Testis (tissue), 3 donors: ENCODE data around the gene SLC35G2. TPM values are rescaled to one million over a fixed set of nuclear protein-coding genes. Genes with fewer than 3 reads are reported as not detected.

Experiments used
- DNase-seq: peaks from one replicate; pipeline ENCODE4 v3.0.0-alpha.2; 2019
- H3K27ac ChIP-seq, 2 donors: fragments of 200-600 bp; sonication (generic); one replicate each; pipeline ENCODE4 v1.5.1; 2019
- H3K27me3 ChIP-seq: fragments of 200-600 bp; sonication (generic); one replicate; pipeline ENCODE4 v1.5.1; 2019
- H3K36me3 ChIP-seq: fragments of 200-600 bp; sonication (generic); one replicate; pipeline ENCODE4 v1.5.1; 2017; ENCODE audit warnings: low read depth; ENCODE audit errors: missing control alignments
- H3K4me1 ChIP-seq: fragments of 200-600 bp; sonication (generic); one replicate; pipeline ENCODE4 v1.5.1; 2019
- H3K4me3 ChIP-seq, 2 donors: fragments of 200-600 bp; sonication (generic); one replicate each; pipeline ENCODE4 v1.5.1; 2017 to 2019
- H3K9me3 ChIP-seq: fragments of 200-600 bp; sonication (generic); one replicate; pipeline ENCODE4 v1.5.1; 2017
- CTCF ChIP-seq, 3 experiments: fragments of 450-650 bp in 2 of 3; fragments of 200-600 bp in 1 of 3; sonication (generic) in 1 of 3; IDR thresholded peaks; one replicate each; pipeline ENCODE4 v1.5.1; 2016 to 2019; ENCODE audit warnings: antibody characterized with exemption in 3 of 3, mild to moderate bottlenecking in 2 of 3, moderate library complexity in 1 of 3
- POLR2A ChIP-seq: fragments of 450-650 bp; IDR thresholded peaks from one replicate; pipeline ENCODE4 v1.6.1; 2017; ENCODE audit warnings: antibody characterized with exemption, mild to moderate bottlenecking, moderate library complexity
- WGBS, 2 donors: methylation state at CpG; one replicate each; pipeline ENCODE4 v1.1.5; 2018; 5-methylcytosine and 5-hydroxymethylcytosine counted together
- intact Hi-C: fragments of 100-400 bp; cut with DNase I; formaldehyde crosslinking; loops from one replicate; pipeline ENCODE4 v1.15.1; 2023; ENCODE audit warnings: low total_unique reads
- polyA plus RNA-seq: library from polyadenylated mRNA; stranded (reverse); fragments of 350-450 nt; fragmentation: Illumina TruSeq; extraction: RNeasy Lipid Tissue Mini Kit (QIAGEN cat#74804); gene quantifications from one replicate; pipeline ENCODE4 v1.2.3, GENCODE V29; 2014; ENCODE audit warnings: low read depth, low replicate concordance; ENCODE audit not compliant: insufficient read depth
- total RNA-seq, 2 donors: library from RNA; depleted of rRNA; stranded (reverse); fragments of >200 nt; gene quantifications; one replicate each; pipeline ENCODE4 v1.2.3, GENCODE V29; 2016

SLC35G2 gene
- total and polyA plus RNA-seq, 3 donors from 2014 or later = 21.1 to 22.4 (median 22.1) TPM

- no peak for DNase-seq
- Histone ChIP-seq H3K4me1 (peaks cover 10% of the 10 kb centered on the region), H3K9me3 (no peaks in the 10 kb centered on the region), H3K27ac (no peak overlapping the region), H3K27me3 (no peaks in the 10 kb centered on the region), H3K4me3 (no peak overlapping the region), H3K36me3 (no peaks in the 10 kb centered on the region)
- 55 to 68% methylated on average over 1 of the region's 1 CpG for WGBS, 2 donors
- intact Hi-C loops = no loop called here
- no peak for TF ChIP-seq CTCF (IDR thresholded peaks at IDR 0.05)
- TF ChIP-seq POLR2A = no peak
These were observed 20.0 kb downstream of the SLC35G2 start for GRCh38 chr3:136838641-136839555.

GRCh38 chr3:136839556-136839931, 20.6 kb downstream of the SLC35G2 start:
- H3K27ac ChIP-seq = no peak overlapping the region
- H3K27me3 ChIP-seq = no peaks in the 10 kb centered on the region
- peaks cover 10% of the 10 kb centered on the region for H3K4me1 ChIP-seq
- TF ChIP-seq POLR2A (no peak), CTCF (IDR thresholded peaks at IDR 0.05) (no peak)
- no peaks in the 10 kb centered on the region for H3K36me3 ChIP-seq
- H3K9me3 ChIP-seq = no peaks in the 10 kb centered on the region
- DNase-seq = no peak
- no peak overlapping the region for H3K4me3 ChIP-seq
- intact Hi-C loops = no loop called here

- Histone ChIP-seq H3K27ac (no peak overlapping the region), H3K9me3 (no peaks in the 10 kb centered on the region), H3K27me3 (no peaks in the 10 kb centered on the region), H3K4me1 (peaks cover 7% of the 10 kb centered on the region), H3K4me3 (no peak overlapping the region), H3K36me3 (no peaks in the 10 kb centered on the region)
- intact Hi-C loops = no loop called here
- no peak for DNase-seq
- TF ChIP-seq CTCF (IDR thresholded peaks at IDR 0.05) = no peak
- TF ChIP-seq POLR2A = no peak
- WGBS, 2 donors = 79 to 87% methylated on average over 2 of the region's 2 CpGs
These were observed 21.3 kb downstream of the SLC35G2 start for GRCh38 chr3:136840252-136840651.

GRCh38 chr3:136842294-136842693, 23.4 kb downstream of the SLC35G2 start:
- WGBS, 2 donors = 95 to 96% methylated on average over 1 of the region's 1 CpG
- Histone ChIP-seq H3K27me3 (no peaks in the 10 kb centered on the region), H3K4me1 (no peaks in the 10 kb centered on the region), H3K36me3 (no peaks in the 10 kb centered on the region), H3K27ac (no peak overlapping the region), H3K4me3 (no peak overlapping the region), H3K9me3 (no peaks in the 10 kb centered on the region)
- TF ChIP-seq POLR2A (no peak), CTCF (IDR thresholded peaks at IDR 0.05) (no peak)
- DNase-seq = no peak
- intact Hi-C loops = no loop called here

- Histone ChIP-seq H3K36me3 (no peaks in the 10 kb centered on the region), H3K9me3 (no peaks in the 10 kb centered on the region), H3K4me1 (no peaks in the 10 kb centered on the region), H3K27ac (no peak overlapping the region), H3K27me3 (no peaks in the 10 kb centered on the region), H3K4me3 (no peak overlapping the region)
- intact Hi-C loops = no loop called here
- no peak for TF ChIP-seq POLR2A
- TF ChIP-seq CTCF (IDR thresholded peaks at IDR 0.05) = no peak
- 88 to 100% methylated on average over 1 of the region's 1 CpG for WGBS, 2 donors
- DNase-seq = no peak
These were observed 25.8 kb downstream of the SLC35G2 start for GRCh38 chr3:136844724-136845123.
